Activated T-helper 1 cell treated with anti-CD3 and anti-CD28 coated beads, Interleukin-12 subunit alpha, Interleukin-12 subunit beta, Interleukin-2, Interleukin-4 antibody, amounts not matched to agents 30 ng/mL and 10 ng/mL and 1 ng/mL, durations not matched to agents 14 hours and 24 hours and 36 hours (primary cell): ENCODE measurements around the gene ZFAND2B. TPM values are rescaled to one million over a fixed set of nuclear protein-coding genes. Genes with fewer than 3 reads are reported as not detected.

Source experiments
- DNase-seq: peaks from one replicate; pipeline ENCODE4 v3.0.0; 2021; ENCODE audit warnings: low spot score
- H3K27ac Mint-ChIP-seq: one replicate; pipeline ENCODE4 v1.8.0; 2021; ENCODE audit warnings: mild to moderate bottlenecking, mixed read lengths
- H3K27me3 Mint-ChIP-seq: one replicate; pipeline ENCODE4 v1.8.0; 2022; ENCODE audit warnings: mild to moderate bottlenecking, moderate library complexity, mixed read lengths; ENCODE audit not compliant: insufficient read depth
- H3K36me3 Mint-ChIP-seq: one replicate; pipeline ENCODE4 v1.8.0; 2021; ENCODE audit warnings: low read depth, mixed read lengths
- H3K4me1 Mint-ChIP-seq: one replicate; pipeline ENCODE4 v1.8.0; 2021; ENCODE audit warnings: low read depth, mixed read lengths
- H3K4me3 Mint-ChIP-seq: one replicate; pipeline ENCODE4 v1.8.0; 2021; ENCODE audit warnings: mild to moderate bottlenecking, moderate library complexity, mixed read lengths
- H3K9me3 Mint-ChIP-seq: one replicate; pipeline ENCODE4 v1.8.0; 2021; ENCODE audit warnings: mixed read lengths
- intact Hi-C: fragments of 100-400 bp; cut with micrococcal nuclease; formaldehyde crosslinking; loops from one replicate; pipeline ENCODE4 v1.15.1; 2024
- total RNA-seq: library from RNA; stranded (reverse); gene quantifications from 2 replicates; pipeline ENCODE4 v1.2.3, GENCODE V29; 2022

The ZFAND2B gene
- total RNA-seq, 1 donor from 2014 or later: 35.0 TPM

DNA sequence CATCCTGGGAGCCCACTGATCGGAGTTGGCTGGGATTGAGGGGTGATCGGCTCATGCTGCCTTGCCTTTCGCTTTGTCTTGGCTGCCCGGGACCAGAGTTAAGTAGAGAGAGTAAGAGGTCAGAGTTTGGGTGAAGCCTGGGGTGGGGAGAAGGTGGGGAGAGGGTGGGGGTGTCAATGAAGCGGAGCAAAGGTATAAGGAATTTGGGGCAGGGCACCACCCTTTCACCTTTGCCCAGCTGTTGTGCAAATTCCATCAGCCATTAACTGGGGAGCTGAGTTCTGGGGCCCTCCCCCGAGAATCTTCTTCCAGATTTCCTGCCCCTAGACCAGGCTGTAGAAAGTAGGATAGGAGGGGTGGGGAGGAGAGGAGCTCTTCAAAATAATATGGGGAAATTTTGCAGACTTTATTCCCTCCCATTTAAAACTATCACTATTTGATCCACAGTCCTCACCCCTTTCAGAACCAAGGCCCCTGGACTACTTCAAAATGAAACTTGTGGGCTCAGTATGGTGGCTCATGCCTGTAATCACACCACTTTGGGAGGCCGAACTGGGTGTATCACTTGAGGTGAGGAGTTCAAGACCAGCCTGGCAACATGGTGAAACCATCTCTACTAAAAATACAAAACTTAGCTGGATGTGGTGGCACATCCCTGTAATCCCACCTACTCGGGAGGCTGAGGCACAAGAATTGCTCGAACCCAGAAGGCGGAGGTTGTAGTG is 36.5 kb upstream of the ZFAND2B start, which contains the start of gene SLC23A3:
Gene SLC23A3 (minus strand): TSS at position 100 of the 725 bp plus-strand sequence. CDS start 45 bp downstream, at position 55.
- Mint-ChIP-seq H3K27ac (no peak within 1 kb of the TSS), H3K36me3 (peaks cover 31% of the 10 kb centered on the region), H3K27me3 (no peaks in the 10 kb centered on the region), H3K9me3 (no peaks in the 10 kb centered on the region), H3K4me3 (no peak within 1 kb of the TSS), H3K4me1 (peaks cover 20% of the 10 kb centered on the region)
- intact Hi-C loops: no loop called here
- DNase-seq: no peak

DNA sequence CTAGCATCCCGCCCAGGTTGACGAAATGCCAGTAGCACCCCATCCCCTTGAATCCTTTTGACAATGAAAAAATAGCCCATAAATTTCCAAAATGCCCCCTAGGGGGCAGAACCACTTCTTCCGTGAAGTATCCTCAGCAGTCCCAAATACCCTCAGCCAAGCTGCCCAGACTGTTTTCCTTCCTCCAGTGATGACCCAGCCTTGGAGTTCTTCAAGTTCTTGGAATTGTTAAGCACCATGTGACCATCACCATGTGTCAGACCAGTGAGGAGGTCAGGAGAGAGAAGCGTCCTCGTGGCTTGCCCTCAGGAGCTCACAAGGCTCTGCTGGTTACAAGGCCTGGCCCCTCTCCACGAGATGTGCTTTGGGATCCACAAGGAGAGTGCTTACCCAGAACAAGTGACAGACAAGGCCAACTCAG is 35.3 kb upstream of the ZFAND2B start:
- H3K27ac Mint-ChIP-seq: peak overlapping the region; percentile 53
- H3K4me1 Mint-ChIP-seq: peaks cover 30% of the 10 kb centered on the region
- no peaks in the 10 kb centered on the region for H3K9me3 Mint-ChIP-seq
- DNase-seq: no peak
- intact Hi-C loops: loop anchor here (1.0 kb wide), 1 partner anchor 127 kb away; no protein-coding TSS in a partner anchor
- peaks cover 27% of the 10 kb centered on the region for H3K36me3 Mint-ChIP-seq
- H3K4me3 Mint-ChIP-seq: peak overlapping the region; percentile 16
- H3K27me3 Mint-ChIP-seq: no peaks in the 10 kb centered on the region

DNA sequence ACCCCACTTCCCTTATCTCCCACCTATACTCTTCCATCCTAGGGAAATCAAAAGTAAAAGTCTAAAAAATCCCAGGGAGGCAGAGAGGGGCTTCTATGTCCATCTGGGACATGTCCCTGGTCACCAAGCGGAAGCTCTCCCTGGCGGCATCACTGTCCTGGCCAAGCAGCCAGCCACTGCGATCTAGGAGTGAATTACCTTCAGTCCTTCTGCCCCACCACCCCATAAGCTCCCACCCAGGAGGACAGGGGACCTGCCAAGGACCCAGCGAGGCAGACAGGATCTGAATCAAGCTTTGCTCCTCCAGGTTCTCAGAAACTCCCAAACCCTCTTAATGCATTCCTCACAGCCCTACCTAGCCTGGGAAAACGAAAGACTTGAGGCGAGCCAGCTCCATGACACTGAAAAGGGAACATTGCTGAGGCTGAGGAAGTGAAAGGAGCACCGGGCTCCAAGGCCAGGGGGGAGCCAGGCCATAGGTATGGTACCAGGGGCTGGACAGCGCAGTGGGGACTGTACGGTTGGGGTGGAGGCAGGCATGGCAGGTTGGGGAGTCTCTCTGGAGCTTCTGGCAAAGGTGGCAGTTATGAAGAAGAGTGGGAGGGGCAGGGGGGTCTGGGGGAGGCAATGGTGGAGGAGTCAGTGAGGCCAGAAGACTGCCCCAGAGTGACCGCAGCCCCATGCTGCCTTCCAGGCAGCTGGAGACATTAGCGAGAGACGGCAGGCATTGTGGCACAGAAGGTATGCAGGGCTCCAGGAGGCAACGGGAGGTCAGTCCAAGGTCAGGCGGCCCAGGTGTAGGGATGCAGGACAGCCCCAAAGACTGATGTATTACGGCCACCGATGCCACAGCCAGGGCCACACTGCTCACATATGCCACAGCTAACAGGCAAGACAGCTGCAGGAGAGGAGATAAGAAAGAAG is 34.1 kb upstream of the ZFAND2B start:
- Mint-ChIP-seq H3K4me3 (no peak overlapping the region), H3K27me3 (no peaks in the 10 kb centered on the region), H3K36me3 (peaks cover 27% of the 10 kb centered on the region), H3K27ac (no peak overlapping the region), H3K9me3 (no peaks in the 10 kb centered on the region), H3K4me1 (peaks cover 34% of the 10 kb centered on the region)
- intact Hi-C loops: no loop called here
- no peak for DNase-seq

DNA sequence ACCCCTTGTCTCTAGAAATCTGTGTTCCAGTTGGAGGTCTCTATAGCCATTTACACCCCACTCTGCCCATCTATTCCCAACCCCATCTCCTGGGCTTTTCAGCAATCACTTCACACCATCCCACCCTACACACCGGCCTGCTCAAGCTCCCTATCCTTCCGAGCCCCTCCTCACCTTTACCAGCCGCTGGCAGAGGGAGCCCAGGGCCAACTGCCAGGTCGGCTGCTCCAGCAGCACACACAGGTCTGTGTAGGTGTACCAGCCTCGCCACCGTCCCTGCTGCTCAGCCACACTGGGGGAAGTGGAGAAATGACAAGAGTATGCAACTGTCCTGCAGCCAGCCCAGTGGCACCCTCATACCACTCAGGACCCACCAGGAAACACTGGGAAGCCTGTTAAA is 33.4 kb upstream of the ZFAND2B start:
- H3K4me1 Mint-ChIP-seq: peaks cover 38% of the 10 kb centered on the region

DNA sequence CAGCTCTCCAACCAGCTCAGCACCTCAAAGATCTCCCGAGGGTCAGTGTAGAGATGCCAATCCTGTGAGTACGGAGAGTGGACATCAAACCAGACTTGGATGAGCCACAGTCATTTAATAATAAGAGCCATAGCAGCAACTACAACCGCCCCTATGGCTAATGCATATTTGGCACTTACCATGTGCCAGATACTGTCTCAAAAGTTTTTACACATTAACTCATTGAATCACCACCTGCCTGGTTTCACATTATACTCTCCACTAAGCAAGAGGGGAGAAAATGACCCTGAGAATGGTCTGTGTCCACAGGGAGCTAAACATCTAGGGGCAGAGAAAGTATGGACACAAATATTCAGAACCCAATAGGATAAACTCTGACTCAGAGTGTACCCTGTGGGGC is 32.4 kb upstream of the ZFAND2B start:
- no peaks in the 10 kb centered on the region for H3K27me3 Mint-ChIP-seq
- DNase-seq: no peak
- peaks cover 28% of the 10 kb centered on the region for H3K36me3 Mint-ChIP-seq
- intact Hi-C loops: no loop called here
- no peaks in the 10 kb centered on the region for H3K9me3 Mint-ChIP-seq
- peak overlapping the region; percentile 72 for H3K4me3 Mint-ChIP-seq
- peak overlapping the region; percentile 50 for H3K27ac Mint-ChIP-seq
- H3K4me1 Mint-ChIP-seq: peaks cover 44% of the 10 kb centered on the region

More for the DNA sequence above, 33.4 kb upstream of the ZFAND2B start:
- no peak for DNase-seq
- Mint-ChIP-seq H3K4me3 (no peak overlapping the region), H3K9me3 (no peaks in the 10 kb centered on the region), H3K36me3 (peaks cover 27% of the 10 kb centered on the region), H3K27me3 (no peaks in the 10 kb centered on the region), H3K27ac (no peak overlapping the region)
- intact Hi-C loops: no loop called here

DNA sequence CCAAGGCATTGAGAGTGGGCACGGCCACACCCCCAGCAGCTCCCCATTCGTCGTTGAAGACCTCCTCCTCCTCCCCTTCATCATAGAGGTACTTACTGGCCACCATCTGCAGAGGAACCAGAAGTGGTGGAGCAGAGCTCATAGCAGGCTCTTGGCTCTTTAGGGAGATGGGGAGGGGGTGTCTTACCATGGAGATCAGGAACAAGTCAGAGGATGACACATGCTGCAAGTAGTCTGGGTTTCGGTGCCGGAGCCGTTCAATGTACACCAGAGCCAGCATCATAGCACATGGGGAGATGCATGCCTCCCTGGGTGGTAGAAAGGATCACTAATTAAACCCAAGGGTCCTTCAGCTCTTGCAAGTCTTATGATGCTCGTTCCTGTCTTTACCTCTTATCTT is 31.8 kb upstream of the ZFAND2B start:
- peak overlapping the region; percentile 72 for H3K4me3 Mint-ChIP-seq
- H3K4me1 Mint-ChIP-seq: peaks cover 50% of the 10 kb centered on the region
- no peak for DNase-seq
- H3K9me3 Mint-ChIP-seq: no peaks in the 10 kb centered on the region
- intact Hi-C loops: loop anchor here (5.0 kb wide), 2 partner anchors 778 to 888 kb away; partner anchors contain the start of gene CTDSP1
- no peak overlapping the region for H3K27ac Mint-ChIP-seq
- peaks cover 30% of the 10 kb centered on the region for H3K36me3 Mint-ChIP-seq
- no peaks in the 10 kb centered on the region for H3K27me3 Mint-ChIP-seq

DNA sequence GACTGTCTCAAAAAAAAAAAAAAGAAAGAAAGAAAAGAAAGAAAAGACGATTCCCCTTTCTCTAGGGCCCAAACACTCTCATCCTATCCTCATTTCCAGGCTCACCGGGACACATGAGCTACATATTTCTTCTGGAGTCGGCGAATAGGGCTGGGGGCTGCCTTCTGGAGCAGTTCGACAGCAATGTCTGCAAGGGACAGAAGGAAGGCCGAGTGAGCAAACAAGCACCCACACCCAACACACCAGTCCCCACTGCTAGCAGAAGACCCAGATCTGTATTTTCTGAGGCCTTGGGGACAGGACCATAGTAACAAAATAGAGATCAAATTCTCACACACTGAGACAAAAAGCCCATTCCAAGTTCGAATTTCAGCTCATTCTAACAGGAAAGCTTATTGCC is 31.1 kb upstream of the ZFAND2B start:
- Mint-ChIP-seq H3K9me3 (no peaks in the 10 kb centered on the region), H3K27me3 (no peaks in the 10 kb centered on the region), H3K36me3 (peaks cover 31% of the 10 kb centered on the region), H3K4me1 (peaks cover 57% of the 10 kb centered on the region), H3K4me3 (peak overlapping the region; percentile 88), H3K27ac (no peak overlapping the region)
- no peak for DNase-seq
- intact Hi-C loops: loop anchor here (5.0 kb wide), 2 partner anchors 778 to 888 kb away; partner anchors contain the start of gene CTDSP1

DNA sequence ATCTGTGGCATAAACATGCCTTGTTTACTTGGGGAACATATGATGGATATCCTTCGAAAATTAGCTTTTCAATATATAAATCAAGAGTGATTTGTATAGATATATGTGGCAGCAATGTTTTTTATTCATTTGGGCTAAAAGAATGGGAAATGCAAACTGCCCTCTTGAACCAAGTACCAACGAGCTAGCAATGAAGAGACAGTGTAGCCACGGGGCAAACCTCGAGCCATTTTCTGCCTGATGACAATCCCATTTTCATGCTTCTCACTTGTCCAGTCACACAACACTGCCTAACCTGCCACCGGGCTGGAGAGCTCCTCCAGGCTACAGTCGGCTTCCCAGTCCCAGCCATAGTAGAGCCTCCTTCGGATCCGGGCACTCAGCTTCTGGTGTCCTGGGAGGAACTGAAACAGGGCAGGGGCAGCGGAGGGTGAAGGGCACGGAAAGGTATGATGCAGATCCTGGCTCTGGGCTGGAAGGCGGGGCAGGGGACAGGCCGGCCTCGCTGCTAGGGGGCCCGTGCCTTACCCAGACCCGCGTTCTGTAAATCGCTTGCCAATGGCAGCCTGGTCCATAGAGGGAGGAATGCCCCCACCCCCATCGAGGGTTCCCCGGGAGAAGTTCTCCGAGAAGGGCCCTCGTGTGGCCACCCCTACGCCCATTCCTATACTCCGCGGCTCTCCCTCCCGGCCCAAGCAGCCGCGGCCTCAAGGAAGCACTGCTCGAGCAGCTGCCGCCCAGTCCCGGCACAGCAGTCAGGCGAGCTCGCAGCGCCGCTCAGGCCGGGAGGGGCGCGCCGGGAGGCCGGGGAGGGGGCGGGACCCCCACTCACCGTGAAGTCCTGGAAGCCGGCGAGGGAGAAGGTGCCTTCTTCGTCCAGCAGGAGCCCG is 30.4 kb upstream of the ZFAND2B start:
- Mint-ChIP-seq H3K27me3 (no peaks in the 10 kb centered on the region), H3K36me3 (peaks cover 35% of the 10 kb centered on the region), H3K4me1 (peaks cover 62% of the 10 kb centered on the region), H3K27ac (peak overlapping the region; percentile 74), H3K4me3 (peak overlapping the region; percentile 88), H3K9me3 (no peaks in the 10 kb centered on the region)
- peak; percentile 18 for DNase-seq
- intact Hi-C loops: loop anchor here (2.0 to 5.0 kb wide), 4 partner anchors 119 to 889 kb away; partner anchors contain the start of genes CTDSP1 and TTLL4

DNA sequence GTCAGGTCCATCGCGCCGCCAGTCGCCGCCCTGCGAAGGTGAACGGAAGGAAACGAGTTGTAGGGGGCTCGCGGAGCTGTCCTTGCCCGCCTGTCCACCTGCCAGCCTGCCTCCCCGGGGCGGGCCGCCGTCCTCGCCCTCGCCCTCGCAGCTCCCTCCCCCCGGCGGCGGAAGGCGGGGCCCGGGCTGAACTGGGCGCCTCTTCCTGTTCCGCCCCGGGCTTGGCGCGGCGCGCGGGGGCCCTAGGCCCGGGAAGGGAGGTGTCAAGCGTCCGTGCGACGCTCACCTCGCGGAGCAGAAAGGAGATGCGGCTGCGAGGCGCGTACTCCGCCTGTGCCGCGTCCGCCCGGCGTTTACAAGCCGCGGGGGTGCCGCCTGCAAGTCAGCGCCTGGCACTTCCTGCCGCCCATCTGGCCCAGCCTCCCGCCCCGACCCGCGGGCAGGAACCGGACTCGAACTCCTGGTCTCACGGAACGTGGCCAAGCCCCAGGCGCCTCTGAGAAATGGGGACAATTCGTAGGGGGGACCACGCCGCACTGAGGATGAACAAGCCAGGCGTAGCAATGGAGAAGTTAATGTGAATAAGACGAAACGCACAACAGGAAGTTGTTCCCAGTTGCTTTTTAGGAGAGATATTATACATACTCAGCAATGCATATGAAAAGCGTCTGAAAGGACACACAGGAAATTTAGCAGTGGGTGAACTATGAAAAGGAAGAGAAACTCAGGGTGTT is 29.6 kb upstream of the ZFAND2B start, which contains the start of gene CNPPD1:
Gene CNPPD1 (minus strand): TSS at position 108 of the 734 bp plus-strand sequence. CDS start 97 bp downstream, at position 11.
- Mint-ChIP-seq H3K27me3 (no peaks in the 10 kb centered on the region), H3K36me3 (peaks cover 35% of the 10 kb centered on the region), H3K4me3 (peak within 1 kb of the TSS; percentile 88), H3K27ac (peak within 1 kb of the TSS; percentile 96), H3K4me1 (peaks cover 66% of the 10 kb centered on the region), H3K9me3 (no peaks in the 10 kb centered on the region)
- DNase-seq: peak; percentile 87
- intact Hi-C loops: loop anchor here (1.0 to 5.0 kb wide), 10 partner anchors 17 to 890 kb away; partner anchors contain the start of genes CNOT9, CTDSP1, DNAJB2 and GLB1L

DNA sequence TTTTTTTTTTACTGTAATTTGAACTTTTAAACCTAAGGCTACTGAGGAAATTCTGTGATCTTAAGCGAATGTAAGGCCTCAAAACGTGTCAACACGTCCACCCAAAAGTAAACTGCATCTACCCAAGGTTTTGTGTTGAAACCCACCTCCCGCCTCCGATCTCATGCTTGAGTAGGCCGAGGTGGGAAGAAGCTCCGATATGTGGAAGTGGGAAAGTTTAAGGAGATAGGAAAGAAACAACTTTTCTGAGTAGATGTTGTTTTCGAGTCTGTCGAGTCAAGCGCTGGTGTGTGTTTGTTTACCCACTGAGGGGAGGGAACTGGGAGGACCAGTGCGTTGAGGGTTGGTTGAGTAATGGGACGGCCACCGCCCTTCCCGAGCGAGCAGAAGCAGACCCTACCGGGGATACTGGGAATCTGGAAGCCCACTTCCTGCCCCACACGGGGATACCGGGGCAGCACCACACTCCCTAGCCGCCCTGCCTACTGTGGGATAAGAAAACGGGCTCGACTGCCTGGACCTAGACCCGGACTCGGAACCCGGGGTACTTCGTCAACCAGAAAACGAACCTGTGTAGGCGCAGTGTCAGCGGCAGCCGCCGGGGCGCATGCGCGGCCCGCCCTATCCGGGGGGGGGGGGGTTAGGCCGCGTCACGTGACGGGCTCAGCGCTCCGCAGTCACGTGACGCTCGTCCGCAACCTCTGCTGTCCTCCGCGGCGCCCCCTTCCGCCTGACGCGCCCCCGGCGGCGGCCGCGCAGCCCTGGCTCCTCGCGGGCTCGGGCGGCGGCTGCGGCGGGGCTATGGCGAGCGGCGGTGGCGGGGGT is 28.8 kb upstream of the ZFAND2B start, which contains the start of gene RETREG2:
Gene RETREG2 (plus strand): TSS at position 724 of the 825 bp plus-strand sequence. CDS start 78 bp downstream, at position 802.
- peaks cover 32% of the 10 kb centered on the region for H3K36me3 Mint-ChIP-seq
- DNase-seq: peak; percentile 74
- no peaks in the 10 kb centered on the region for H3K9me3 Mint-ChIP-seq
- H3K4me1 Mint-ChIP-seq: peaks cover 72% of the 10 kb centered on the region
- H3K4me3 Mint-ChIP-seq: peak within 1 kb of the TSS; percentile 91
- intact Hi-C loops: loop anchor here (1.0 to 5.0 kb wide), 14 partner anchors 17 to 890 kb away; partner anchors contain the start of genes ABCB6, ANKZF1, ATG9A and CNOT9
- H3K27ac Mint-ChIP-seq: peak within 1 kb of the TSS; percentile 96
- H3K27me3 Mint-ChIP-seq: no peaks in the 10 kb centered on the region
